Left colon (tissue), 2 donors: ENCODE results near the gene AMFR. TPM values are rescaled to one million over a fixed set of nuclear protein-coding genes. Genes with fewer than 3 reads are reported as not detected.
A peak's percentile ranks its signal among the peaks of the same experiment; 100 is the strongest.

Source experiments
- ATAC-seq: fragments of 200-7000 bp; cut with Tn5 transposase; one replicate; pipeline ENCODE4 v1.9.1; 2020; ENCODE audit warnings: mild to moderate bottlenecking, moderate library complexity
- DNase-seq, 2 donors: peaks; one replicate each; pipeline ENCODE4 v3.0.0-alpha.2; 2020
- intact Hi-C, 2 donors: fragments of 100-400 bp; cut with DNase I in 1 of 2; cut with micrococcal nuclease in 1 of 2; formaldehyde crosslinking; loops; one replicate each; pipeline versions ENCODE4 v1.11.2 to v1.14.0; 2022; cut with DNase I, micrococcal nuclease
- total RNA-seq, 2 donors: library from RNA; stranded (reverse); fragmentation: NEBNext Ultra II Directional; extraction: Animal tissue kit (Norgen Biotek cat#: 25700); gene quantifications; one replicate each; pipeline ENCODE4 v1.2.1, GENCODE V29; 2021
- donor health status: DM: no; HTN: no; CAD: no.
- donor health status: DM: yes; HTN: yes; CAD: no.

Gene AMFR
- total RNA-seq, 2 donors from 2014 or later = 87.2 to 111 TPM

- ATAC-seq (peak; percentile 27), DNase-seq (no peak)
- intact Hi-C loops = no loop called here
These were observed 1.2 kb upstream of the AMFR start for GRCh38 chr16:56426585-56426984.

GRCh38 chr16:56424791-56425438 lies 430 bp downstream of the AMFR start:
- ATAC-seq (peak; percentile 42), DNase-seq (peak; percentile 48 to 58)
- intact Hi-C loops = no loop called here

- intact Hi-C loops = no loop called here
- ATAC-seq (peak; percentile 16), DNase-seq (no peak)
These were observed 961 bp downstream of the AMFR start for GRCh38 chr16:56424404-56424764.

- DNase-seq (no peak), ATAC-seq (peak; percentile 23)
- intact Hi-C loops = no loop called here
These were observed 1.6 kb downstream of the AMFR start for GRCh38 chr16:56423584-56424403.

- intact Hi-C loops = no loop called here
These were observed 2.4 kb downstream of the AMFR start for GRCh38 chr16:56422896-56423441.

GRCh38 chr16:56421976-56422669 lies 3.2 kb downstream of the AMFR start:
- DNase-seq (no peak), ATAC-seq (no peak)
- intact Hi-C loops = no loop called here

More at GRCh38 chr16:56422896-56423441, 2.4 kb downstream of the AMFR start:
- DNase-seq = no peak
- ATAC-seq = no peak

DNA sequence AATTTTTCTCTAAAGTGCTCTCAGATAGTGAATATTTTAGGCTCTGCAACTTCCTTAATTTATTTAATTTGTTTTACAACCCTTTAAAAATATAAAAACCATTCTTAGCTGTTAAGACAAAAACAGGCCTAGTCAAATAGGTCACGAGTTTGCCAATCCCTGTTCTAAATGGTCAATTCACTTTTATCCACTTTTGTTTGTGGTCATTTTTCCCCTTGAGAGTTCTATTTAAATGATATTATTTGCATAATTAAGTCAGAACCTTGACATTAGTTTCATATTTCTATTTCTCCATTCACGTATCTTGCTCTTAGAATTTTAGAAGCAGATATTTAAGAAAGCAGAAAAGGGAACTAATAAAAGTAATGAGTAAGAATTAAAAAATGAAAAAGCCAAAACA lies 4.0 kb downstream of the AMFR start:
- DNase-seq = no peak
- no peak for ATAC-seq
- intact Hi-C loops = no loop called here

DNA sequence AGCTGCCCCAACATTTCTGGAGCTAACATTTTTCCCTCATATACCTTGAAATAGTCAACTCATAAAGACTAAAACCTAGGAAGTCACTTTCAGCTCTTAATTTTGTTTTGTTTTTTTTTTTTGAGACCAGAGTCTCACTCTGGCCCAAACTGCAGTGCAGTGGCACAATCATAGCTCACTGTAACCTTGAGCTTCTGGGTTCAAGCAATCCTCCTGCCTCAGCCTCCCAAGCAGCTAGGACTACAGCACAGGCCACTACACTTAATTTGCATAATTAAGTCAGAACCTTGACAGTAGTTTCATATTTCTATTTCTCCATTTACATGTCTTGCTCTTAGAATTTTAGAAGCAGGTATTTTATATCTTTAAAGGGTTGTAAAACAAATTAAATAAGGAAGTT lies 4.7 kb downstream of the AMFR start:
- DNase-seq = no peak
- intact Hi-C loops = no loop called here
- no peak for ATAC-seq

- peak in 1 of 2 donors; percentile 27 for DNase-seq
- no peak for ATAC-seq
- intact Hi-C loops = no loop called here
These were observed 5.4 kb downstream of the AMFR start for GRCh38 chr16:56419740-56420548.

DNA sequence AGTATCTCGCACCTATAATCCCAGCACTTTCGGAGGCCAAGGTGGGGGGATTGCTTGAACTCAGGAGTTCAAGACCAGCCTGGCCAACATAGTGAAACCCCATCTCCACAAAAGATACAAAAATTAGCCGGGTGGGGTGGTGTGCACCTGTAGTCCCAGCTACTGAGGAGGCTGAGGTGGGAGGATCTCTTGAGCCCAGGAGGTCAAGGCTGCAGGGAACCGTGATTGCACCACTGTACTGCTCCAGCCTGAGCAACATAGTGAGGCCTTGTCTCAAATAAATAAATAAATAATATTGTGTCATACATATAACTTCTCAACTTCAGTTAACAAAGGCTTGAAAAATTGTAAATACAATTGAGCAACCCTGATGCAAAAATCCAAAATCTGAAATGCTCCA lies 8.2 kb downstream of the AMFR start:
- intact Hi-C loops = no loop called here
- DNase-seq (no peak), ATAC-seq (no peak)

GRCh38 chr16:56415875-56416274 lies 9.5 kb downstream of the AMFR start:
- ATAC-seq = no peak
- intact Hi-C loops = no loop called here
- no peak for DNase-seq

GRCh38 chr16:56414366-56414765 lies 11.0 kb downstream of the AMFR start:
- intact Hi-C loops = no loop called here
- ATAC-seq (no peak), DNase-seq (no peak)

DNA sequence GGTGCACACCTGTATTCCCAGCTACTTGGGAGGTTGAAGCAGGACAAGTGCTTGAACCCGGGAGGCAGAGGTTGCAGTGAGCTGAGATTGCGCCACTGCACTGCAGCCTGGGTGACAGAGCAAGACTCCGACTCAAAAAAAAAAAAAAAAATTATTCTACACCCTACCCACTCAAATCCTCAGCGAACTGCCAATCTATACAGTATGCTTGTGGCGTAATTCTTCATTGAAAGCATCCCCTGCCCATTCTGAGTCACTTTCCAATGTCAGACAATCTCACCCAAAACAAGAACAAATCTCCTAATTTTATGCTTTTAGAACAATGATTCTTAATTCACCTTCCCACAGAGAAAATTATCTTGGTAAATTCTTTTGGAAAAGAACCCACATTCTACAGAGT lies 12.0 kb downstream of the AMFR start:
- intact Hi-C loops = no loop called here
- ATAC-seq = no peak

DNA sequence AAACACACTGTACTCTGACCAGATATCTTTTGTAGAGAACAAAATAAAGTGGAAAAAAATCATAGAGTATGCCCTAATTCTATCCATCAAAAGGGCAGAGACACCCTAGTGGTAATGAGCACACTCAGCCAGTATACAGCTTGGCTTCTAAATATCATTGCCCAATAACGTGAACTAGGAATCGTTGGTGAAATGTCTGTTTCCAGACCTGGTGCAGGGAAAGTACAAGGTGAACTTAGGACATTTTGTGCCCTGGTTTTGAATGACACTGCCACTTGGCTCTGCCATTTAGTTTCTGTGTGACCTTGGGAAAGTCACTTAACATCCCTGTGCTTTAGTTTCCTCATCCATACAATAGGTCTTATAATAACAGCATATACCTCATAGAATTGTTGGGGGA lies 13.7 kb downstream of the AMFR start:
- DNase-seq (no peak), ATAC-seq (no peak)
- intact Hi-C loops = no loop called here

More for the DNA sequence above, 12.0 kb downstream of the AMFR start:
- DNase-seq = no peak

DNA sequence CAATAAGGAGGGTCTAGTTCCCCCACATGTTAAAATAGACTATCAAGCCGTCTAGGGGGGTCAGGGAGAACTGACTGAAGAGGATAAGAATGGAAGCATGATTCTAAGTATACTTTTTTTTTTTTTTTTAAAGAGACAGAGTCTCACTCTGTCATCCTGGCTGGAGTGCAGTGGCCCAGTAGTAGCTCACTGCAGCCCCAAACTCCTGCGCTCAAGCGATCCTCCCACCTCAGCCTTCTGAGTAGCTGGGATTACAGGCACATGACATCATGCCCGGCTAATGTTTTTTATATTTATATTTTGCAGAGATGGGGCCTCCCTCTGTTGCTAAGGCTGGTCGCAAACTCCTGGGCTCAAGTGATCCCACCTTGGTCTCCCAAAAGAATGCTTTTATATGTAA lies 14.2 kb downstream of the AMFR start:
- DNase-seq (no peak), ATAC-seq (no peak)
- intact Hi-C loops = no loop called here

DNA sequence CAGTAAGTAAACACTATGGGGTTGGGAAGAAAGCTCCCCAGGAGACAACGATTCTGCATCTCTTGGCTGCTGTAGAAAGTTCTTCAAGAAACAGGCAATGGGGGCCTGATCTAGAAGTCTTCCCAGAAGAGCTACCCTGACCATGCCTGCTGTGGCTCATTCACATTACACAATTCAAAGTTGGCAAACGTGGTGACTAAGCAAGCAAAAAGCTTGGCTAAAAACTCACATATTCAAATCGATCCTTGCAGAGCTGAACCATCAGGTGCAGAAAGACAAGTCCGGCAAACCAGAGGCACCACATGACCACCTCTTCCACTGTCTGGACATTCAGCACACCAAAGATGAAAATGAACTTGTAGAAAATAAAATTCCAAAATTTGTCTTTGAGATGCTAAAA lies 16.1 kb downstream of the AMFR start:
- peak; percentile 38 for ATAC-seq
- intact Hi-C loops = no loop called here

DNA sequence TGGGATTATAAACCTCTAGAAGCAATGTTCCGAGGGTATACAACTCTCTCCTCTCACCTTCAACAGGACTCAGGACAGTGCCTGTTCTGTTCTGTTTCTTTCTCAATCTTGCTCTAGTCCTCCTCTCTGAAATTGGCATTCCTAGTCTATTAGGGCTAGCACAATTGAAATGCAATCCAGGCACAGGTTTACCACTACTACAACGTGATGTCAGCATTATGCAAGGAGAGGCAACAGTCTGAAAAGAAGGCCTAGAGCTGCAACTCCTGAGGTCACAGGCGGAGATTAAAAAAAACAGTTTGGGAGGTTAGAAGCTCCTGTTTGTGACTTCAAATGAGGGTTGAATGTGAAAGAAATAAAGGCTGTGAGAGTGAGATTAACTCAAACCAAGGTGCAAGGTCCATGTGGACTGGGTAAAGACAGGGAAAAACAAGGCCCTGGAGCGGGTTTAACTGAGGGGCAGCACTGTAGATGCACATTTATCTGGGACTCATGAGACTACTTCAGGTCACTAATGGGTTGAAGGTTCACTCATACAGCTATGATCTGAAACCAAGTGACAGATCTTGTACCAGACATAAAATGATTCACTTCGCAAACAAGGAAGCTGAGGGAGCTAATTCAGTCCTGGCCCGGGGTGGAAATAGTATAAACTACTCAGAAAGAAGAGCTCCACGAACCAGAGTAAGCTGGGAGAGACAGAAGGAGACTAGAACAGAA lies 16.8 kb downstream of the AMFR start:
- intact Hi-C loops = no loop called here
- ATAC-seq = peak; percentile 96

More for the DNA sequence above, 16.1 kb downstream of the AMFR start:
- no peak for DNase-seq

DNA sequence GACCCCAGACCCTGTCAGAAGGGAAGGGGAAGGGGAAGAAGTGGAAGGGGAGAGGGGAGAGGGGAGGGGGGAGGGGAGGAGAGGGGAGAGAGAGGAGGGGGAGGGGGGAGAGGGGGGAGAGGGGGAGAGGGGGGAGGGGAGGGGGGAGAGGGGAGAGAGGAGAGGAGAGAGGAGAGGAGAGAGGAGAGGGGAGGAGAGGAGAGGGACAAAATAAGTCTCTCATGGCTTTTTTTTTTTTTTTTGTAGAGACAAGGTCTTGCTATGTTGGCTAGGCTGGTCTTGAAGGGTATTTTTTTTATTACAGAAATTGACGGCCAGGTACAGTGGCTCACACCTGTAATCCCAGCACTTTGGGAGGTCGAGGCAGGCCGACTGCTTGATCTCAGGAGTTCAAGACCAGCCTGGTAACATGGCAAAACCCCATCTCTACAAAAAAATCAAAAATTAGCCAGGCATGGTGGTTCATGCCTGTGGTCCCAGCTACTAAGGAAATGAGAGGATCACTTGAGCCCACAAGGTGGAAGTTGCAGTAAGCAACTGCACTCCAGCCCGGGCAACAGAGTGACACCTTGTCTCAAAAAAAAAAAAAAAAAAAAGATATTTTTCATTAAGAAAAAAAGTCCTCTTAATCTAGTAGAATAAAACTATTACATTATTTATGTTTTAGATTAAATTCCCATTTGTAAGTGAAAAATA lies 19.2 kb downstream of the AMFR start:
- ATAC-seq (no peak), DNase-seq (no peak)
- intact Hi-C loops = no loop called here

More for the DNA sequence above, 16.8 kb downstream of the AMFR start:
- peak in 1 of 2 donors; percentile 18 for DNase-seq
